IMR-90 (cell line): Measurements from ENCODE around the gene BPI. TPM values are rescaled to one million over a fixed set of nuclear protein-coding genes. Genes with fewer than 3 reads are reported as not detected.
A peak's percentile ranks its signal among the peaks of the same experiment; 100 is the strongest.

Experiments
- ATAC-seq: fragments of 200-7000 bp; cut with Tn5 transposase; 2 replicates; pipeline ENCODE4 v1.9.1; 2020; ENCODE audit warnings: low read depth, mild to moderate bottlenecking, moderate library complexity
- BruUV-seq: library from RNA; stranded (reverse); fragments of 400-500 nt; replicated peaks from 2 replicates; lab custom pipeline; 2021; lab: Mats Ljungman, UMichigan
- CTCF ChIA-PET: fragments of 300-600 bp; formaldehyde crosslinking; extraction: SDS; loops from one replicate; lab custom pipeline; 2021; ENCODE audit warnings: antibody characterized with exemption; lab: Yijun Ruan, JAX
- POLR2A ChIA-PET: fragments of 300-600 bp; sonication (Branson Sonifier 250); formaldehyde crosslinking; loops from one replicate; lab custom pipeline; 2022; ENCODE audit warnings: antibody characterized with exemption; ENCODE audit not compliant: unreplicated experiment; lab: Charles Lee
- DNase-seq: peaks from one replicate; pipeline ENCODE4 v3.0.0; 2013
- H2AFZ ChIP-seq: replicated peaks from 2 replicates; pipeline ENCODE3; 2013; ENCODE audit warnings: low read length, mild to moderate bottlenecking; ENCODE audit not compliant: poor library complexity
- H2AK5ac ChIP-seq: 2 replicates; pipeline ENCODE4 v1.6.1; 2013; ENCODE audit warnings: low read depth, low read length, inconsistent platforms
- H2AK9ac ChIP-seq: replicated peaks from 2 replicates; pipeline ENCODE3; 2013; ENCODE audit warnings: mild to moderate bottlenecking, low read depth, low read length, moderate library complexity; ENCODE audit not compliant: poor library complexity
- H2BK120ac ChIP-seq: 2 replicates; pipeline ENCODE4 v1.6.1; 2013; ENCODE audit warnings: low read depth, low read length, inconsistent platforms
- H2BK15ac ChIP-seq: 3 replicates; pipeline ENCODE4 v1.6.1; 2013; ENCODE audit warnings: low read depth, low read length, inconsistent platforms
- H2BK20ac ChIP-seq: 2 replicates; pipeline ENCODE4 v1.6.1; 2013; ENCODE audit warnings: low read depth, mild to moderate bottlenecking, inconsistent platforms, low read length, moderate library complexity
- H2BK5ac ChIP-seq: 2 replicates; pipeline ENCODE4 v1.6.1; 2013; ENCODE audit warnings: mild to moderate bottlenecking, low read depth, low read length, inconsistent platforms; ENCODE audit not compliant: poor library complexity, severe bottlenecking
- H3K14ac ChIP-seq: replicated peaks from 2 replicates; pipeline ENCODE4 v1.6.1; 2013; ENCODE audit warnings: low read depth, low read length, inconsistent platforms
- H3K18ac ChIP-seq: 2 replicates; pipeline ENCODE4 v1.6.1; 2013; ENCODE audit warnings: low read depth, low read length, control low read depth
- H3K23ac ChIP-seq: 2 replicates; pipeline ENCODE4 v1.6.1; 2013; ENCODE audit warnings: low read depth, low read length, inconsistent platforms
- H3K27ac ChIP-seq: 2 replicates; pipeline ENCODE4 v1.5.1; 2013; ENCODE audit warnings: mild to moderate bottlenecking, control low read depth, low read length; ENCODE audit not compliant: insufficient read depth
- H3K27me3 ChIP-seq: 2 replicates; pipeline ENCODE4 v1.6.1; 2013; ENCODE audit warnings: low read length; ENCODE audit not compliant: control insufficient read depth, insufficient read depth
- H3K36me3 ChIP-seq: 2 replicates; pipeline ENCODE4 v1.6.1; 2013; ENCODE audit warnings: low read length, mixed read lengths; ENCODE audit not compliant: control insufficient read depth, insufficient read depth
- H3K4ac ChIP-seq: 2 replicates; pipeline ENCODE4 v1.6.1; 2013; ENCODE audit warnings: low read depth, low read length, inconsistent platforms
- H3K4me1 ChIP-seq: 2 replicates; pipeline ENCODE4 v1.6.1; 2013; ENCODE audit warnings: low read length, mixed read lengths; ENCODE audit not compliant: control insufficient read depth, insufficient read depth
- H3K4me2 ChIP-seq: 2 replicates; pipeline ENCODE4 v1.6.1; 2013; ENCODE audit warnings: low read depth, mild to moderate bottlenecking, control low read depth, low read length, moderate library complexity
- H3K4me3 ChIP-seq: 2 replicates; pipeline ENCODE4 v1.5.1; 2013; ENCODE audit warnings: low read depth, mild to moderate bottlenecking, control low read depth, low read length, moderate library complexity; ENCODE audit not compliant: insufficient read depth
- H3K56ac ChIP-seq: 2 replicates; pipeline ENCODE4 v1.6.1; 2013; ENCODE audit warnings: low read length, inconsistent platforms; ENCODE audit not compliant: insufficient read depth; ENCODE audit errors: extremely low read depth
- H3K79me1 ChIP-seq, 2 experiments: 2 replicates each; pipeline ENCODE4 v1.6.1; 2013; ENCODE audit warnings: low read length in 2 of 2, inconsistent platforms in 1 of 2, low read depth in 1 of 2
- H3K9ac ChIP-seq: 2 replicates; pipeline ENCODE4 v1.6.1; 2013; ENCODE audit warnings: low read depth, low read length, control low read depth
- H3K9me1 ChIP-seq: 2 replicates; pipeline ENCODE4 v1.6.1; 2013; ENCODE audit warnings: low read length, inconsistent platforms; ENCODE audit not compliant: insufficient read depth
- H3K9me3 ChIP-seq: 2 replicates; pipeline ENCODE4 v1.6.1; 2013; ENCODE audit warnings: low read length; ENCODE audit not compliant: control insufficient read depth, insufficient read depth
- H4K20me1 ChIP-seq: 2 replicates; pipeline ENCODE4 v1.6.1; 2013; ENCODE audit warnings: low read length, inconsistent platforms; ENCODE audit not compliant: insufficient read depth
- H4K5ac ChIP-seq: 2 replicates; pipeline ENCODE4 v1.6.1; 2013; ENCODE audit warnings: mild to moderate bottlenecking, low read depth, low read length, control low read depth
- H4K8ac ChIP-seq, 2 experiments: 2 replicates each; pipeline ENCODE4 v1.6.1; 2013; ENCODE audit warnings: low read depth in 2 of 2, low read length in 2 of 2, control low read depth in 1 of 2, inconsistent platforms in 1 of 2
- H4K91ac ChIP-seq: 2 replicates; pipeline ENCODE4 v1.6.1; 2013; ENCODE audit warnings: low read depth, low read length, inconsistent platforms; ENCODE audit not compliant: insufficient read depth
- BHLHE40 ChIP-seq: fragments of 150-350 bp; IDR thresholded peaks from 2 replicates; pipeline ENCODE4 v1.6.1; 2016; ENCODE audit warnings: mild to moderate bottlenecking, low read depth, low read length
- CEBPB ChIP-seq: IDR thresholded peaks from 2 replicates; pipeline ENCODE4 v1.6.1; 2012; ENCODE audit warnings: low read depth, low read length, improper control_type of control experiment
- CHD1 ChIP-seq: IDR thresholded peaks from 2 replicates; pipeline ENCODE4 v1.6.1; 2012; ENCODE audit warnings: low read depth, low read length, improper control_type of control experiment
- CTCF ChIP-seq: conservative IDR thresholded peaks from 2 replicates; pipeline ENCODE4 v1.5.1; 2012; ENCODE audit warnings: mild to moderate bottlenecking, low read depth, low read length, improper control_type of control experiment
- ELK1 ChIP-seq: fragments of 150-350 bp; IDR thresholded peaks from 2 replicates; pipeline ENCODE4 v1.6.1; 2016; ENCODE audit warnings: low read depth, mild to moderate bottlenecking, low read length, moderate library complexity, borderline replicate concordance
- MXI1 ChIP-seq: IDR thresholded peaks from 2 replicates; pipeline ENCODE4 v1.6.1; 2012; ENCODE audit warnings: low read depth, mild to moderate bottlenecking, low read length, moderate library complexity, borderline replicate concordance
- POLR2A ChIP-seq: IDR thresholded peaks from 2 replicates; pipeline ENCODE4 v1.6.1; 2012; ENCODE audit warnings: mild to moderate bottlenecking, low read depth, low read length
- RAD21 ChIP-seq: IDR thresholded peaks from 2 replicates; pipeline ENCODE4 v1.6.1; 2012; ENCODE audit warnings: low read length, improper control_type of control experiment
- SMC3 ChIP-seq: fragments of 150-350 bp; IDR thresholded peaks from 2 replicates; pipeline ENCODE4 v1.6.1; 2016; ENCODE audit warnings: low read depth, mild to moderate bottlenecking, antibody characterized with exemption, low read length, moderate library complexity
- USF2 ChIP-seq: fragments of 150-350 bp; IDR thresholded peaks from 2 replicates; pipeline ENCODE4 v1.6.1; 2017; ENCODE audit warnings: mild to moderate bottlenecking, antibody characterized with exemption, low read length, low read depth
- WGBS, 2 experiments: methylation state at CpG; one replicate each; pipeline versions ENCODE4 v1.1.5 to v1.1.7; 2013; ENCODE audit warnings: missing lambda C conversion rate in 2 of 2; ENCODE audit not compliant: insufficient read length in 1 of 2; ENCODE audit errors: extremely low coverage in 2 of 2; 5-methylcytosine and 5-hydroxymethylcytosine counted together
- dilution Hi-C: fragments of 300-500 bp; cut with HindIII; formaldehyde crosslinking; loops from one replicate; pipeline ENCODE4 v1.14.3; 2018; ENCODE audit warnings: low sequenced_read_pairs; ENCODE audit not compliant: unreplicated experiment
- in situ Hi-C: fragments of 300-500 bp; cut with MboI; formaldehyde crosslinking; loops from 3 replicates; pipeline ENCODE4 v1.14.3; 2019; ENCODE audit warnings: low sequenced_read_pairs, inconsistent platforms, mixed read lengths
- intact Hi-C: fragments of 100-400 bp; cut with micrococcal nuclease; formaldehyde crosslinking; loops from 2 replicates; pipeline ENCODE4 v1.10.0; 2022
- polyA plus RNA-seq, 3 experiments: library from polyadenylated mRNA; depleted of rRNA; stranded (reverse); fragments of >200 nt; gene quantifications; 2 replicates each; pipeline ENCODE4 v1.2.3, GENCODE V29; 2012; ENCODE audit warnings: low replicate concordance in 1 of 3
- total RNA-seq: library from RNA; depleted of rRNA; stranded (reverse); fragments of >200 nt; gene quantifications from 2 replicates; pipeline ENCODE4 v1.2.3, GENCODE V29; 2012

Gene BPI
- total and polyA plus RNA-seq, 2 of the 4 experiments (the other 2 are of a cell fraction): 0.05 TPM; not detected in 1

GRCh38 chr20:38284893-38285444 is 19.0 kb upstream of the BPI start:
- no peak overlapping the region for H4K8ac ChIP-seq
- dilution Hi-C loops: no loop called here
- no peak overlapping the region for H3K4ac ChIP-seq
- no peak overlapping the region for H3K56ac ChIP-seq
- no peak overlapping the region for H2BK5ac ChIP-seq
- no peaks in the 10 kb centered on the region for H4K20me1 ChIP-seq
- BruUV-seq: no TSS peak
- TF ChIP-seq ELK1: no peak
- TF ChIP-seq CEBPB: no peak
- no peak for TF ChIP-seq USF2
- no peak for TF ChIP-seq MXI1
- TF ChIP-seq POLR2A: no peak
- TF ChIP-seq SMC3: no peak
- no peak for TF ChIP-seq RAD21
- no peak for TF ChIP-seq BHLHE40
- no peak for TF ChIP-seq CHD1
- TF ChIP-seq CTCF: no peak
- peak overlapping the region; percentile 50 for H2AK9ac ChIP-seq
- H3K18ac ChIP-seq: no peak overlapping the region
- no peak overlapping the region for H2BK120ac ChIP-seq
- peaks cover 14% of the 10 kb centered on the region for H3K4me1 ChIP-seq
- 100% methylated on average over 1 of the region's 5 CpGs; no CpG with 5 or more reads in 1 of the 2 experiments for WGBS, 2 experiments
- no peak overlapping the region; the same call in 1 of the 2 replicates for H4K91ac ChIP-seq
- DNase-seq: no peak
- H2AFZ ChIP-seq: no peak overlapping the region
- no peak overlapping the region for H3K23ac ChIP-seq
- no peaks in the 10 kb centered on the region for H3K36me3 ChIP-seq
- peaks cover 4% of the 10 kb centered on the region for H3K9me1 ChIP-seq
- ATAC-seq: no peak
- peaks cover 3% of the 10 kb centered on the region; the same call in 1 of the 2 replicates for H3K9me3 ChIP-seq
- intact Hi-C loops: no loop called here
- H3K79me1 ChIP-seq: no peaks in the 10 kb centered on the region
- no peak overlapping the region for H3K4me3 ChIP-seq
- in situ Hi-C loops: no loop called here
- POLR2A ChIA-PET: no interaction called here
- 0 out of 2 replicates have a peak overlapping the region, but pooled peaks have one; percentile 24 for H2AK5ac ChIP-seq
- no peak overlapping the region for H2BK20ac ChIP-seq
- H4K5ac ChIP-seq: no peak overlapping the region
- H2BK15ac ChIP-seq: no peak overlapping the region
- CTCF ChIA-PET: no interaction called here
- no peaks in the 10 kb centered on the region for H3K27me3 ChIP-seq
- no peak overlapping the region for H3K27ac ChIP-seq
- peak overlapping the region; percentile 45; the same call in 1 of the 2 replicates for H3K14ac ChIP-seq
- no peak overlapping the region for H3K9ac ChIP-seq
- no peak overlapping the region for H3K4me2 ChIP-seq
